HG02840 (cell line): ENCODE results near the gene CT45A6.
"Not testable (repeated sequence)": the region's sequence is repeated elsewhere in the genome, so short reads cannot be mapped to it uniquely, and the experiment has no call there.

ENCODE experiments used
- ATAC-seq: cut with Tn5 transposase; IDR thresholded peaks from one replicate; pipeline ENCODE4 v1.9.1; 2021; ENCODE audit warnings: mild to moderate bottlenecking, moderate library complexity, moderate number of reproducible peaks; ENCODE audit not compliant: unreplicated experiment, low FRiP score

CT45A6 gene, protein sequence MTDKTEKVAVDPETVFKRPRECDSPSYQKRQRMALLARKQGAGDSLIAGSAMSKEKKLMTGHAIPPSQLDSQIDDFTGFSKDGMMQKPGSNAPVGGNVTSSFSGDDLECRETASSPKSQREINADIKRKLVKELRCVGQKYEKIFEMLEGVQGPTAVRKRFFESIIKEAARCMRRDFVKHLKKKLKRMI

DNA sequence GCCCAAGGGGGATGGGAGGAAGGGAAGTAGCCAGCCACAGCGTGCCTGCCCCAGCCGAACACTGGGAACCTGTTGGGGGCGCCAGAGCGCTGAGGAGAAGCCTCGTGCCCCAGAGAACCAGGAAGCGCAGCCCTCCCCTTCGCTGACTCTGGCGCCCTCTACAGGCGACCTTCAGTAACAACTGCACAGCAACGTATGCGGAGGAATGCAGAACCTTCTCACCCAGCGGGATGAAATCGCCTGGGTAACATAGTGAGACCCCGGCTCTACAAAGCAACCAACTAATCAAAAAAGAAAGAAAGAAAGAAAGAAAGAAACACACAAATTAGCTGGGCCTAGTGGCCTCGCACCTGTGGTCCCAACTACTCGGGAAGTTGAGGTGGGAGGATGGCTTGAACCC is at the start of gene CT45A6:
TSS of gene CT45A6 (minus strand) at position 101 of the 400 bp plus-strand sequence. CDS start 3,794 bp downstream, outside the sequence.
- not testable (repeated sequence) for ATAC-seq

DNA sequence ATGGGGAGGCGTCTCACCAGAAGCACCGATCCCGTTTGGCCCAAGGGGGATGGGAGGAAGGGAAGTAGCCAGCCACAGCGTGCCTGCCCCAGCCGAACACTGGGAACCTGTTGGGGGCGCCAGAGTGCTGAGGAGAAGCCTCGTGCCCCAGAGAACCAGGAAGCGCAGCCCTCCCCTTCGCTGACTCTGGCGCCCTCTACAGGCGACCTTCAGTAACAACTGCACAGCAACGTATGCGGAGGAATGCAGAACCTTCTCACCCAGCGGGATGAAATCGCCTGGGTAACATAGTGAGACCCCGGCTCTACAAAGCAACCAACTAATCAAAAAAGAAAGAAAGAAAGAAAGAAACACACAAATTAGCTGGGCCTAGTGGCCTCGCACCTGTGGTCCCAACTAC is 34.6 kb upstream of the CT45A6 start, which contains the start of gene CT45A7:
TSS of gene CT45A7 (minus strand) at position 101 of the 400 bp plus-strand sequence. CDS start 3,747 bp downstream, outside the sequence.
- not testable (repeated sequence) for ATAC-seq

DNA sequence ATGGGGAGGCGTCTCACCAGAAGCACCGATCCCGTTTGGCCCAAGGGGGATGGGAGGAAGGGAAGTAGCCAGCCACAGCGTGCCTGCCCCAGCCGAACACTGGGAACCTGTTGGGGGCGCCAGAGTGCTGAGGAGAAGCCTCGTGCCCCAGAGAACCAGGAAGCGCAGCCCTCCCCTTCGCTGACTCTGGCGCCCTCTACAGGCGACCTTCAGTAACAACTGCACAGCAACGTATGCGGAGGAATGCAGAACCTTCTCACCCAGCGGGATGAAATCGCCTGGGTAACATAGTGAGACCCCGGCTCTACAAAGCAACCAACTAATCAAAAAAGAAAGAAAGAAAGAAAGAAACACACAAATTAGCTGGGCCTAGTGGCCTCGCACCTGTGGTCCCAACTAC is 17.3 kb upstream of the CT45A6 start, which contains the start of gene CT45A2:
TSS of gene CT45A2 (minus strand) at position 101 of the 400 bp plus-strand sequence. CDS start 3,747 bp downstream, outside the sequence.
- ATAC-seq = not testable (repeated sequence)

DNA sequence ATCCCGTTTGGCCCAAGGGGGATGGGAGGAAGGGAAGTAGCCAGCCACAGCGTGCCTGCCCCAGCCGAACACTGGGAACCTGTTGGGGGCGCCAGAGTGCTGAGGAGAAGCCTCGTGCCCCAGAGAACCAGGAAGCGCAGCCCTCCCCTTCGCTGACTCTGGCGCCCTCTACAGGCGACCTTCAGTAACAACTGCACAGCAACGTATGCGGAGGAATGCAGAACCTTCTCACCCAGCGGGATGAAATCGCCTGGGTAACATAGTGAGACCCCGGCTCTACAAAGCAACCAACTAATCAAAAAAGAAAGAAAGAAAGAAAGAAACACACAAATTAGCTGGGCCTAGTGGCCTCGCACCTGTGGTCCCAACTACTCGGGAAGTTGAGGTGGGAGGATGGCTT is 17.2 kb downstream of the CT45A6 start, which contains the start of gene CT45A5:
TSS of gene CT45A5 (minus strand) at position 101 of the 400 bp plus-strand sequence. CDS start 3,774 bp downstream, outside the sequence.
- ATAC-seq = not testable (repeated sequence)

DNA sequence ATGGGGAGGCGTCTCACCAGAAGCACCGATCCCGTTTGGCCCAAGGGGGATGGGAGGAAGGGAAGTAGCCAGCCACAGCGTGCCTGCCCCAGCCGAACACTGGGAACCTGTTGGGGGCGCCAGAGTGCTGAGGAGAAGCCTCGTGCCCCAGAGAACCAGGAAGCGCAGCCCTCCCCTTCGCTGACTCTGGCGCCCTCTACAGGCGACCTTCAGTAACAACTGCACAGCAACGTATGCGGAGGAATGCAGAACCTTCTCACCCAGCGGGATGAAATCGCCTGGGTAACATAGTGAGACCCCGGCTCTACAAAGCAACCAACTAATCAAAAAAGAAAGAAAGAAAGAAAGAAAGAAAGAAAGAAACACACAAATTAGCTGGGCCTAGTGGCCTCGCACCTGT is 34.5 kb downstream of the CT45A6 start, which contains the start of gene CT45A3:
TSS of gene CT45A3 (minus strand) at position 101 of the 400 bp plus-strand sequence. CDS start 3,747 bp downstream, outside the sequence.
- not testable (repeated sequence) for ATAC-seq

DNA sequence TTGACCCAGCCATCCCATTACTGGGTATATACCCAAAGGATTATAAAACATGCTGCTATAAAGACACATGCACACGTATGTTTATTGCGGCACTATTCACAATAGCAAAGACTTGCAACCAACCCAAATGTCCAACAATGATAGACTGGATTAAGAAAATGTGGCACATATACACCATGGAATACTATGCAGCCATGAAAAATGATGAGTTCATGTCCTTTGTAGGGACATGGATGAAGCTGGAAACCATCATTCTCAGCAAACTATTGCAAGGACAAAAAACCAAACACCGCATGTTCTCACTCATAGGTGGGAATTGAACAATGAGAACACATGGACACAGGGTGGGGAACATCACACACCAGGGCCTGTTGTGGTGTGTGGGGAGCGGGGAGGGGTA is 57.8 kb downstream of the CT45A6 start:
- ATAC-seq = not testable (repeated sequence)
